Type B pancreatic cell (in vitro differentiated cells): ENCODE measurements around the gene UBC. TPM values are rescaled to one million over a fixed set of nuclear protein-coding genes. Genes with fewer than 3 reads are reported as not detected.
A peak's percentile ranks its signal among the peaks of the same experiment; 100 is the strongest.
"Not testable (repeated sequence)": the region's sequence is repeated elsewhere in the genome, so short reads cannot be mapped to it uniquely, and the experiment has no call there.

ENCODE experiments used
- DNase-seq: peaks from one replicate; pipeline ENCODE4 v3.0.0; 2021; ENCODE audit warnings: mixed read lengths; ENCODE audit not compliant: unreplicated experiment; ENCODE audit errors: extremely low spot score
- H3K27ac Mint-ChIP-seq: 2 replicates; pipeline ENCODE4 v1.8.0; 2021; ENCODE audit warnings: mild to moderate bottlenecking, mixed read lengths
- H3K27me3 Mint-ChIP-seq: 2 replicates; pipeline ENCODE4 v1.8.0; 2021; ENCODE audit warnings: mixed read lengths
- H3K36me3 Mint-ChIP-seq: 2 replicates; pipeline ENCODE4 v1.8.0; 2021; ENCODE audit warnings: mixed read lengths
- H3K4me1 Mint-ChIP-seq: one replicate; pipeline ENCODE4 v1.8.0; 2021; ENCODE audit warnings: mixed read lengths; ENCODE audit not compliant: unreplicated experiment
- H3K4me3 Mint-ChIP-seq: 2 replicates; pipeline ENCODE4 v1.8.0; 2021; ENCODE audit warnings: mild to moderate bottlenecking, mixed read lengths
- H3K9me3 Mint-ChIP-seq: 2 replicates; pipeline ENCODE4 v1.8.0; 2021; ENCODE audit warnings: mixed read lengths
- total RNA-seq: library from RNA; stranded (reverse); gene quantifications from 2 replicates; pipeline ENCODE4 v1.2.1, GENCODE V29; 2021; ENCODE audit warnings: low replicate concordance
- TF ChIP-seq, protein P1 (sequence below): fragments of 200-600 bp; sonication (generic); conservative IDR thresholded peaks from 2 replicates; pipeline ENCODE4 v1.5.0; 2021; ENCODE audit warnings: antibody characterized with exemption, mild to moderate bottlenecking

Gene UBC
- total RNA-seq, 1 donor from 2014 or later = 761 TPM

DNA sequence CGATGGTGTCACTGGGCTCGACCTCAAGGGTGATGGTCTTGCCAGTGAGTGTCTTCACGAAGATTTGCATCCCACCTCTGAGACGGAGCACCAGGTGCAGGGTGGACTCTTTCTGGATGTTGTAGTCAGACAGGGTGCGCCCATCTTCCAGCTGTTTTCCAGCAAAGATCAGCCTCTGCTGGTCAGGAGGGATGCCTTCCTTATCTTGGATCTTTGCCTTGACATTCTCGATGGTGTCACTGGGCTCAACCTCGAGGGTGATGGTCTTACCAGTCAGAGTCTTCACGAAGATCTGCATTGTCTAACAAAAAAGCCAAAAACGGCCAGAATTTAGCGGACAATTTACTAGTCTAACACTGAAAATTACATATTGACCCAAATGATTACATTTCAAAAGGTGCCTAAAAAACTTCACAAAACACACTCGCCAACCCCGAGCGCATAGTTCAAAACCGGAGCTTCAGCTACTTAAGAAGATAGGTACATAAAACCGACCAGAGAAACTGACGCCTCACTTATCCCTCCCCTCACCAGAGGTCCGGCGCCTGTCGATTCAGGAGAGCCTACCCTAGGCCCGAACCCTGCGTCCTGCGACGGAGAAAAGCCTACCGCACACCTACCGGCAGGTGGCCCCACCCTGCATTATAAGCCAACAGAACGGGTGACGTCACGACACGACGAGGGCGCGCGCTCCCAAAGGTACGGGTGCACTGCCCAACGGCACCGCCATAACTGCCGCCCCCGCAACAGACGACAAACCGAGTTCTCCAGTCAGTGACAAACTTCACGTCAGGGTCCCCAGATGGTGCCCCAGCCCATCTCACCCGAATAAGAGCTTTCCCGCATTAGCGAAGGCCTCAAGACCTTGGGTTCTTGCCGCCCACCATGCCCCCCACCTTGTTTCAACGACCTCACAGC lies 717 bp downstream of the UBC start:
- TF ChIP-seq, protein P1, sequence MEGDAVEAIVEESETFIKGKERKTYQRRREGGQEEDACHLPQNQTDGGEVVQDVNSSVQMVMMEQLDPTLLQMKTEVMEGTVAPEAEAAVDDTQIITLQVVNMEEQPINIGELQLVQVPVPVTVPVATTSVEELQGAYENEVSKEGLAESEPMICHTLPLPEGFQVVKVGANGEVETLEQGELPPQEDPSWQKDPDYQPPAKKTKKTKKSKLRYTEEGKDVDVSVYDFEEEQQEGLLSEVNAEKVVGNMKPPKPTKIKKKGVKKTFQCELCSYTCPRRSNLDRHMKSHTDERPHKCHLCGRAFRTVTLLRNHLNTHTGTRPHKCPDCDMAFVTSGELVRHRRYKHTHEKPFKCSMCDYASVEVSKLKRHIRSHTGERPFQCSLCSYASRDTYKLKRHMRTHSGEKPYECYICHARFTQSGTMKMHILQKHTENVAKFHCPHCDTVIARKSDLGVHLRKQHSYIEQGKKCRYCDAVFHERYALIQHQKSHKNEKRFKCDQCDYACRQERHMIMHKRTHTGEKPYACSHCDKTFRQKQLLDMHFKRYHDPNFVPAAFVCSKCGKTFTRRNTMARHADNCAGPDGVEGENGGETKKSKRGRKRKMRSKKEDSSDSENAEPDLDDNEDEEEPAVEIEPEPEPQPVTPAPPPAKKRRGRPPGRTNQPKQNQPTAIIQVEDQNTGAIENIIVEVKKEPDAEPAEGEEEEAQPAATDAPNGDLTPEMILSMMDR = peak; percentile 69
- Mint-ChIP-seq H3K27me3 (peaks cover 24% of the 10 kb centered on the region), H3K27ac (peak overlapping the region; percentile 99), H3K4me3 (peak overlapping the region; percentile 100), H3K9me3 (no peaks in the 10 kb centered on the region), H3K4me1 (peaks cover 48% of the 10 kb centered on the region), H3K36me3 (peaks cover 44% of the 10 kb centered on the region)
- DNase-seq = peak; percentile 87

DNA sequence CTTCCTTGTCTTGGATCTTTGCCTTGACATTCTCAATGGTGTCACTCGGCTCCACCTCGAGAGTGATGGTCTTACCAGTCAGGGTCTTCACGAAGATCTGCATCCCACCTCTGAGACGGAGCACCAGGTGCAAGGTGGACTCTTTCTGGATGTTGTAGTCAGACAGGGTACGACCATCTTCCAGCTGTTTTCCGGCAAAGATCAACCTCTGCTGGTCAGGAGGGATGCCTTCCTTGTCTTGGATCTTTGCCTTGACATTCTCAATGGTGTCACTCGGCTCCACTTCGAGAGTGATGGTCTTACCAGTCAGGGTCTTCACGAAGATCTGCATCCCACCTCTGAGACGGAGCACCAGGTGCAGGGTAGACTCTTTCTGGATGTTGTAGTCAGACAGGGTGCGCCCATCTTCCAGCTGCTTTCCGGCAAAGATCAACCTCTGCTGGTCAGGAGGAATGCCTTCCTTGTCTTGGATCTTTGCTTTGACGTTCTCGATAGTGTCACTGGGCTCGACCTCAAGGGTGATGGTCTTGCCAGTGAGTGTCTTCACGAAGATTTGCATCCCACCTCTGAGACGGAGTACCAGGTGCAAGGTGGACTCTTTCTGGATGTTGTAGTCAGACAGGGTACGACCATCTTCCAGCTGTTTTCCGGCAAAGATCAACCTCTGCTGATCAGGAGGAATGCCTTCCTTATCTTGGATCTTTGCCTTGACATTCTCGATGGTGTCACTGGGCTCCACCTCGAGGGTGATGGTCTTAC lies 1.7 kb downstream of the UBC start:
- Mint-ChIP-seq H3K4me3 (peak overlapping the region; percentile 100), H3K4me1 (peaks cover 48% of the 10 kb centered on the region)

DNA sequence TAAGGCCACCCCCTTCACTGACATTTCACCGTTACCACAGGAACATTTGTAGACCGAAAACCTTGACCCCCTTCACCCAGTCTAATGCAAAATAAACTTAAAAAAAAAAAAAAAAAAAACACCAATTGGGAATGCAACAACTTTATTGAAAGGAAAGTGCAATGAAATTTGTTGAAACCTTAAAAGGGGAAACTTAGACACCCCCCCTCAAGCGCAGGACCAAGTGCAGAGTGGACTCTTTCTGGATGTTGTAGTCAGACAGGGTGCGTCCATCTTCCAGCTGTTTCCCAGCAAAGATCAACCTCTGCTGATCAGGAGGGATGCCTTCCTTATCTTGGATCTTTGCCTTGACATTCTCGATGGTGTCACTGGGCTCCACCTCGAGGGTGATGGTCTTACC lies 2.9 kb downstream of the UBC start:
- Mint-ChIP-seq H3K4me1 (peaks cover 51% of the 10 kb centered on the region), H3K27me3 (peaks cover 24% of the 10 kb centered on the region), H3K27ac (peak overlapping the region; percentile 87), H3K4me3 (peak overlapping the region; percentile 84), H3K36me3 (peaks cover 44% of the 10 kb centered on the region)
- H3K9me3 Mint-ChIP-seq, DNase-seq: not testable (repeated sequence)

More for the DNA sequence above, 1.7 kb downstream of the UBC start:
- H3K9me3 Mint-ChIP-seq, DNase-seq: not testable (repeated sequence)
- peaks cover 24% of the 10 kb centered on the region for H3K27me3 Mint-ChIP-seq
- H3K27ac Mint-ChIP-seq = peak overlapping the region; percentile 99
- peaks cover 44% of the 10 kb centered on the region for H3K36me3 Mint-ChIP-seq

DNA sequence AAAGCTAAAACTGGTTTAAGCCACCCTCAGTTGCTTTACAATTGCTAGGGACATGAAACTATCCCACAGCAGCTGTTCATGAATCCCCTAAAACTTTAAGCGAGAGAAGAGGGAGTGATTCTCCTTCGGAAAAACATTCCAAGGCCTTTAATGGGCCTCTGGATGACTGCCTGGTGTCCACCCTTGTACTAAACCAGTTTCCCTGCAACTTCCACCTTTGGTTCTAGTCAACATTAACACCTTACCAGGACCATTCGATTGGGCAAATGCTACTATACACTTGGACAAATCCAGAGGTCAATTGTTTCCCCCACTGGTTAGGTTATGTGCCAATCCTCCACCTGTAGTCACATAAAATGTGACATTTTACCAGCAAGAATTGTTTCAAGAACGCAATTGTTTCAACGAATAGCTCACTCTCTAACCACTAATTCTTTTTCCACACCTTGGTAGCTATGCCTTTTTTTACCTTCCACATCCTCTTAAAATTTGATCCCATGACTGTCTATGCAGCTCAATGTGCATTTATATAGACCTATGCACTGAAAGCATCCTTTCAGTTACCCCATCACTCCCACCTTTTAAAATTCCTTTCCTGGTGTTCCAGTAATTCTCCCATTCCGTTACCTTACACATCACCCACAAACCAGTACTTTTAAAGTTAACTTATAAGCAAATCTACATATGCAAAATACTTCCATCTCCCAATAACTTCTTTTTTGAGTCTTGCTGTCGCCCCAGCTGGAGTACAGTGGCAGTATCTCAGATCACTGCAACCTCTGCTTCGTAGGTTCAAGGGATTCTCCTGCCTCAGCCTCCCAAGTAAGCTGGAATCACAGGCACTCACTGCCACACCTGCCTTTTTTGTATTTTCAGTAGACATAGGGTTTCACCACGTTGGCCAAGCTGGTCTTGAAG lies 3.6 kb downstream of the UBC start:
- peak overlapping the region; percentile 87 for H3K27ac Mint-ChIP-seq
- DNase-seq = no peak
- no peaks in the 10 kb centered on the region for H3K9me3 Mint-ChIP-seq
- peaks cover 24% of the 10 kb centered on the region for H3K27me3 Mint-ChIP-seq
- peaks cover 50% of the 10 kb centered on the region for H3K4me1 Mint-ChIP-seq
- TF ChIP-seq, protein P1 = no peak
- H3K36me3 Mint-ChIP-seq = peaks cover 44% of the 10 kb centered on the region
- peak overlapping the region; percentile 84 for H3K4me3 Mint-ChIP-seq

DNA sequence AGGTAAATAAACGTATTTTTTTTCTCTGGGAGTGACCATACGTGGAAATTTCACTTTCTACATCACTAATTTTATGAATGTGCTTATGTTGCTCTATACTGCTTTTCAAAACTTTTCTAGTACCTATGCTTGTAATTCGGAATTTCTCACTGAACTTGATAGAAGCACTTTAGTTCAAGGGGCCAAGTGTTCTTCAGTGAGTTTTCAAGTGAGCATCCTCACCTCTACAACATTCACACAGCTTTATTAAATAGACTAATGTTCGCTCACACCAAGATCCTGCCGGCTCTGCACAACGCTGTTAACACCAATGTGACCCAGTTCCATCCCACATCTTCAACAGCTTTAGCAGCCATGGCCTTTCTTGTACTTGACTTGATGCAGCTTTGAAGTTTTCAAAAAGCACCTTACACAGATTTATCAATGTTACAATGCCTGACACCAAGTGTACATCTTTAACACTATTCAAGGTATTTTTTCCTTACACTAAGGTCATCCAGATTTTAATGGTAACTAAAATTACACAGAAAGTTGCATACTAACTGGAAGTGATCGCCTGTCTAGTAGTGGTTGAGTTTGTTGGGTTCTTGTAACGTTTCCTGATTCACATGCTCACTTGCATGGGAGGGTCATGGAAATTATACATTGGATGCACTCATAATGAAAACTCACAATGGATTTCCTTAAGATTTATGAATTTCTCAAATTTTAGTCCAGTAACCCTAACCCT lies 4.5 kb downstream of the UBC start:
- DNase-seq = no peak
- no peaks in the 10 kb centered on the region for H3K9me3 Mint-ChIP-seq
- H3K4me3 Mint-ChIP-seq = peak overlapping the region; percentile 84
- H3K4me1 Mint-ChIP-seq = peaks cover 49% of the 10 kb centered on the region
- TF ChIP-seq, protein P1 = no peak
- peaks cover 24% of the 10 kb centered on the region for H3K27me3 Mint-ChIP-seq
- peaks cover 44% of the 10 kb centered on the region for H3K36me3 Mint-ChIP-seq
- H3K27ac Mint-ChIP-seq = peak overlapping the region; percentile 87
